HG03378 (cell line): ENCODE results near the gene GPR107.
A peak's percentile ranks its signal among the peaks of the same experiment; 100 is the strongest.
"Not testable (repeated sequence)": the region's sequence is repeated elsewhere in the genome, so short reads cannot be mapped to it uniquely, and the experiment has no call there.

Source experiments
- ATAC-seq: cut with Tn5 transposase; IDR thresholded peaks from one replicate; pipeline ENCODE4 v1.9.1; 2021; ENCODE audit warnings: mild to moderate bottlenecking, moderate library complexity; ENCODE audit not compliant: unreplicated experiment

The GPR107 gene

GRCh38 chr9:130053504-130054324, at the start of gene GPR107:
Gene GPR107, plus strand, starts transcription at chr9:130053906. Its CDS starts 27 bp downstream, at chr9:130053933.
- ATAC-seq = peak; percentile 61

- ATAC-seq = no peak
Measured at GRCh38 chr9:130003943-130004552, 49.7 kb upstream of the GPR107 start.

GRCh38 chr9:130006952-130007351, 46.8 kb upstream of the GPR107 start:
- not testable (repeated sequence) for ATAC-seq

GRCh38 chr9:130008538-130008937, 45.2 kb upstream of the GPR107 start:
- no peak for ATAC-seq

- ATAC-seq = not testable (repeated sequence)
Measured at GRCh38 chr9:130009546-130009945, 44.2 kb upstream of the GPR107 start.

GRCh38 chr9:130010151-130010988, 43.3 kb upstream of the GPR107 start:
- no peak for ATAC-seq

GRCh38 chr9:130013326-130013725, 40.4 kb upstream of the GPR107 start:
- ATAC-seq = no peak

GRCh38 chr9:130015353-130016019, 38.2 kb upstream of the GPR107 start:
- ATAC-seq = no peak

- no peak for ATAC-seq
Measured at GRCh38 chr9:130017076-130017475, 36.6 kb upstream of the GPR107 start.

- not testable (repeated sequence) for ATAC-seq
Measured at GRCh38 chr9:130017510-130017909, 36.2 kb upstream of the GPR107 start.

GRCh38 chr9:130018265-130018664, 35.4 kb upstream of the GPR107 start:
- no peak for ATAC-seq

- ATAC-seq = no peak
Measured at GRCh38 chr9:130020618-130021017, 33.1 kb upstream of the GPR107 start.

GRCh38 chr9:130021123-130021522, 32.6 kb upstream of the GPR107 start:
- no peak for ATAC-seq

- not testable (repeated sequence) for ATAC-seq
Measured at GRCh38 chr9:130021842-130022241, 31.9 kb upstream of the GPR107 start.

GRCh38 chr9:130022566-130023143, 31.1 kb upstream of the GPR107 start:
- ATAC-seq = no peak

- peak; percentile 41 for ATAC-seq
Measured at GRCh38 chr9:130023144-130023787, 30.4 kb upstream of the GPR107 start.

GRCh38 chr9:130023994-130024596, 29.6 kb upstream of the GPR107 start:
- no peak for ATAC-seq

GRCh38 chr9:130024597-130024994, 29.1 kb upstream of the GPR107 start:
- ATAC-seq = no peak

GRCh38 chr9:130026583-130027340, 26.9 kb upstream of the GPR107 start:
- no peak for ATAC-seq
